Lower lobe of right lung (tissue), 2 donors: ENCODE data around the gene CHSY1. TPM values are rescaled to one million over a fixed set of nuclear protein-coding genes. Genes with fewer than 3 reads are reported as not detected.

Source experiments
- ATAC-seq, 2 donors: fragments of 200-7000 bp; cut with Tn5 transposase; one replicate each; pipeline ENCODE4 v1.9.1; 2020 to 2022; ENCODE audit warnings: mild to moderate bottlenecking in 2 of 2, moderate library complexity in 2 of 2
- DNase-seq: peaks from one replicate; pipeline ENCODE4 v3.0.0-alpha.2; 2020
- H3K27ac ChIP-seq: fragments of 200-600 bp; one replicate; pipeline ENCODE4 v1.8.0; 2022
- H3K27me3 ChIP-seq: fragments of 200-600 bp; one replicate; pipeline ENCODE4 v1.8.0; 2022; ENCODE audit warnings: low read depth
- H3K36me3 ChIP-seq: fragments of 200-600 bp; one replicate; pipeline ENCODE4 v1.8.0; 2022; ENCODE audit warnings: mild to moderate bottlenecking
- H3K4me1 ChIP-seq: fragments of 200-600 bp; one replicate; pipeline ENCODE4 v1.8.0; 2022
- H3K4me3 ChIP-seq: fragments of 200-600 bp; one replicate; pipeline ENCODE4 v1.8.0; 2022; ENCODE audit warnings: mild to moderate bottlenecking
- H3K9me3 ChIP-seq: fragments of 200-600 bp; one replicate; pipeline ENCODE4 v1.8.0; 2022
- CTCF ChIP-seq: fragments of 200-600 bp; IDR thresholded peaks from one replicate; pipeline ENCODE4 v1.8.0; 2022; ENCODE audit warnings: antibody characterized with exemption, mild to moderate bottlenecking
- intact Hi-C: fragments of 100-400 bp; cut with DNase I; formaldehyde crosslinking; loops from one replicate; pipeline ENCODE4 v1.11.0; 2022
- total RNA-seq: library from RNA; stranded (reverse); fragmentation: NEBNext Ultra II Directional; extraction: Animal tissue kit (Norgen Biotek cat#: 25700); gene quantifications from one replicate; pipeline ENCODE4 v1.2.1, GENCODE V29; 2021
- donor health status: DM: no; HTN: yes; CAD: no; lungs with severe emphysema.

The CHSY1 gene
- total RNA-seq, 1 donor from 2014 or later, result 25.6 TPM

GRCh38 chr15:101250341-101250831 is 1.5 kb downstream of the CHSY1 start:
- no peak for TF ChIP-seq CTCF
- intact Hi-C loops, result loop anchor here (10.0 kb wide), 1 partner anchor 166 kb away; no protein-coding TSS in a partner anchor
- no peak for DNase-seq
- H3K27me3 ChIP-seq, result no peaks in the 10 kb centered on the region
- H3K9me3 ChIP-seq, result no peaks in the 10 kb centered on the region
- no peak for ATAC-seq
- peaks cover 3% of the 10 kb centered on the region for H3K36me3 ChIP-seq
- peak overlapping the region; percentile 78 for H3K27ac ChIP-seq
- H3K4me1 ChIP-seq, result peaks cover 60% of the 10 kb centered on the region
- H3K4me3 ChIP-seq, result peak overlapping the region; percentile 91

GRCh38 chr15:101248274-101248673 is 3.6 kb downstream of the CHSY1 start:
- Histone ChIP-seq H3K4me1 (peaks cover 81% of the 10 kb centered on the region), H3K27me3 (no peaks in the 10 kb centered on the region), H3K4me3 (no peak overlapping the region), H3K27ac (no peak overlapping the region), H3K9me3 (no peaks in the 10 kb centered on the region), H3K36me3 (peaks cover 3% of the 10 kb centered on the region)
- ATAC-seq (no peak), DNase-seq (no peak)
- no peak for TF ChIP-seq CTCF
- intact Hi-C loops, result no loop called here

GRCh38 chr15:101246824-101247745 is 4.8 kb downstream of the CHSY1 start:
- DNase-seq (no peak), ATAC-seq (no peak)
- Histone ChIP-seq H3K27me3 (no peaks in the 10 kb centered on the region), H3K4me1 (peaks cover 83% of the 10 kb centered on the region), H3K27ac (no peak overlapping the region), H3K36me3 (peaks cover 3% of the 10 kb centered on the region), H3K9me3 (no peaks in the 10 kb centered on the region), H3K4me3 (no peak overlapping the region)
- intact Hi-C loops, result no loop called here
- TF ChIP-seq CTCF, result no peak

GRCh38 chr15:101246391-101246790 is 5.5 kb downstream of the CHSY1 start:
- ATAC-seq (no peak), DNase-seq (no peak)
- Histone ChIP-seq H3K4me1 (peaks cover 90% of the 10 kb centered on the region), H3K27me3 (no peaks in the 10 kb centered on the region), H3K9me3 (no peaks in the 10 kb centered on the region), H3K36me3 (peaks cover 3% of the 10 kb centered on the region), H3K27ac (no peak overlapping the region), H3K4me3 (no peak overlapping the region)
- intact Hi-C loops, result no loop called here
- no peak for TF ChIP-seq CTCF

- Histone ChIP-seq H3K9me3 (no peaks in the 10 kb centered on the region), H3K36me3 (peaks cover 3% of the 10 kb centered on the region), H3K4me3 (no peak overlapping the region), H3K4me1 (peaks cover 97% of the 10 kb centered on the region), H3K27ac (no peak overlapping the region), H3K27me3 (no peaks in the 10 kb centered on the region)
- ATAC-seq (no peak), DNase-seq (no peak)
- TF ChIP-seq CTCF, result no peak
- intact Hi-C loops, result no loop called here
These were observed 6.8 kb downstream of the CHSY1 start for GRCh38 chr15:101244889-101245668.
